ENCODE results near the gene YOD1. TPM values are rescaled to one million over a fixed set of nuclear protein-coding genes. Genes with fewer than 3 reads are reported as not detected.

Gene YOD1
- total and polyA plus RNA-seq, 2 donors (not counting 3 experiments of a cell fraction or from before 2014, with no cell fraction given), result 1.2 to 5.9 TPM

- no TSS peak for BruUV-seq (replicated peaks)
- no peak overlapping the region for H3K4me3 ChIP-seq (replicated peaks in 1 of 3; ENCODE audit: insufficient read depth in 1 of 3, low read depth in 1 of 3, low read length in 3 of 3)
- no peak overlapping the region for H3K9ac ChIP-seq (replicated peaks; ENCODE audit: extremely low read depth, insufficient read depth, low read length)
- no peak for DNase-seq (ENCODE audit: low read depth, low spot score)
- H3K9me1 ChIP-seq (replicated peaks; ENCODE audit: control insufficient read depth, extremely low read depth, insufficient read depth, low read length), result no peaks in the 10 kb centered on the region
- no peaks in the 10 kb centered on the region for H4K20me1 ChIP-seq (replicated peaks; ENCODE audit: control insufficient read depth, extremely low read depth, insufficient read depth, low read length)
- H3K4me1 ChIP-seq (ENCODE audit: control insufficient read depth, extremely low read depth, insufficient read depth, low read length), result no peaks in the 10 kb centered on the region
- H3K79me2 ChIP-seq (ENCODE audit: control insufficient read depth, insufficient read depth, low read length), result no peaks in the 10 kb centered on the region
- FAIRE-seq, result no peak
- no peak for TF ChIP-seq JUN (IDR thresholded peaks at IDR 0.05; ENCODE audit: borderline replicate concordance, insufficient read depth, insufficient read length, low read depth)
- TF ChIP-seq GATA2 (IDR thresholded peaks at IDR 0.05; ENCODE audit: insufficient read depth, insufficient read length, low read depth, low read length), result no peak
- no peak for TF ChIP-seq EZH2 (IDR thresholded peaks at IDR 0.05; ENCODE audit: borderline replicate concordance, low read depth, low read length, severe bottlenecking)
- TF ChIP-seq MYC (IDR thresholded peaks at IDR 0.05; ENCODE audit: low read depth, low read length), result no peak
- TF ChIP-seq CTCF (IDR thresholded peaks at IDR 0.05; ENCODE audit: extremely low read depth in 1 of 2, insufficient read depth in 1 of 2, low read depth in 1 of 2, low read length in 2 of 2), result no peak
- no peak for TF ChIP-seq MAX (IDR thresholded peaks at IDR 0.05; ENCODE audit: insufficient read depth, insufficient read length)
- TF ChIP-seq POLR2AphosphoS5 (IDR thresholded peaks at IDR 0.05; ENCODE audit: insufficient read depth, low read depth, low read length), result no peak
- TF ChIP-seq FOS (IDR thresholded peaks at IDR 0.05; ENCODE audit: borderline replicate concordance, insufficient read depth, low read length), result no peak
- no peak for TF ChIP-seq POLR2A (IDR thresholded peaks at IDR 0.05; ENCODE audit: low read depth, low read length)
- intact Hi-C loops (cut with micrococcal nuclease) (no loop called here), dilution Hi-C loops (cut with MboI; ENCODE audit: extremely low pct_ligation_motif_present, low sequenced_read_pairs) (no loop called here)
- peaks cover 3 to 11% of the 10 kb centered on the region in 2 experiments for H3K27me3 ChIP-seq (ENCODE audit: control insufficient read depth in 2 of 2, insufficient read depth in 2 of 2, low read length in 2 of 2)
- H3K27ac ChIP-seq (ENCODE audit: insufficient read depth, low read depth, low read length), result no peak overlapping the region
- no peak overlapping the region for H3K4me2 ChIP-seq (ENCODE audit: insufficient read depth, low read length)
- ChIA-PET POLR2A (no interaction called here), CTCF (interaction anchor here (1.4 kb wide), 1 partner anchor 23 kb away, joined by 3 read pairs; no protein-coding TSS in a partner anchor)
- no peaks in the 10 kb centered on the region for H3K36me3 ChIP-seq (ENCODE audit: control insufficient read depth in 2 of 2, extremely low read depth in 1 of 2, insufficient read depth in 2 of 2, low read length in 2 of 2)
- H3K9me3 ChIP-seq (replicated peaks; ENCODE audit: control insufficient read depth, insufficient read depth, low read length), result no peaks in the 10 kb centered on the region
- no peak overlapping the region for H2AFZ ChIP-seq (ENCODE audit: low read depth, low read length)
These were observed 23.7 kb downstream of the YOD1 start for GRCh38 chr1:207027206-207027777.
